ENCODE measurements around the gene COL8A1. TPM values are rescaled to one million over a fixed set of nuclear protein-coding genes. Genes with fewer than 3 reads are reported as not detected.
A peak's percentile ranks its signal among the peaks of the same experiment; 100 is the strongest.
"Not testable (repeated sequence)": the region's sequence is repeated elsewhere in the genome, so short reads cannot be mapped to it uniquely, and the experiment has no call there.

COL8A1 gene
- total RNA-seq, 1 experiment from 2014 or later, result 54.8 TPM

GRCh38 chr3:99711351-99711750 is 73.0 kb downstream of the COL8A1 start:
- no peak overlapping the region for H3K4me3 ChIP-seq
- H3K4me1 ChIP-seq (replicated peaks), result no peaks in the 10 kb centered on the region
- H3K27me3 ChIP-seq (replicated peaks), result no peaks in the 10 kb centered on the region
- H3K9me3 ChIP-seq (replicated peaks), result no peaks in the 10 kb centered on the region
- H3K36me3 ChIP-seq, result peaks cover 7% of the 10 kb centered on the region
- DNase-seq (ENCODE audit: low read depth in 1 of 2, low spot score in 2 of 2), result no peak
- H3K27ac ChIP-seq, result no peak overlapping the region

- Histone ChIP-seq H3K9me3 (replicated peaks) (no peaks in the 10 kb centered on the region), H3K27me3 (replicated peaks) (no peaks in the 10 kb centered on the region), H3K4me1 (replicated peaks) (no peaks in the 10 kb centered on the region), H3K36me3 (peaks cover 3% of the 10 kb centered on the region), H3K27ac (no peak overlapping the region), H3K4me3 (no peak overlapping the region)
- no peak for DNase-seq (ENCODE audit: low read depth in 1 of 2, low spot score in 2 of 2)
Measured at GRCh38 chr3:99712291-99712954, 74.0 kb downstream of the COL8A1 start.

GRCh38 chr3:99713440-99713839 is 75.0 kb downstream of the COL8A1 start:
- Histone ChIP-seq H3K4me3 (no peak overlapping the region), H3K27me3 (replicated peaks) (no peaks in the 10 kb centered on the region), H3K9me3 (replicated peaks) (no peaks in the 10 kb centered on the region), H3K27ac (no peak overlapping the region), H3K4me1 (replicated peaks) (no peaks in the 10 kb centered on the region), H3K36me3 (no peaks in the 10 kb centered on the region)
- DNase-seq (ENCODE audit: low read depth in 1 of 2, low spot score in 2 of 2), result no peak

GRCh38 chr3:99714146-99714545 is 75.8 kb downstream of the COL8A1 start:
- Histone ChIP-seq H3K4me1 (replicated peaks) (no peaks in the 10 kb centered on the region), H3K27me3 (replicated peaks) (no peaks in the 10 kb centered on the region), H3K4me3 (no peak overlapping the region), H3K36me3 (no peaks in the 10 kb centered on the region), H3K9me3 (replicated peaks) (no peaks in the 10 kb centered on the region), H3K27ac (no peak overlapping the region)
- DNase-seq (ENCODE audit: low read depth in 1 of 2, low spot score in 2 of 2), result no peak

- Histone ChIP-seq H3K36me3 (no peaks in the 10 kb centered on the region), H3K27me3 (replicated peaks) (no peaks in the 10 kb centered on the region), H3K4me1 (replicated peaks) (no peaks in the 10 kb centered on the region), H3K4me3 (no peak overlapping the region), H3K27ac (no peak overlapping the region), H3K9me3 (replicated peaks) (no peaks in the 10 kb centered on the region)
- no peak for DNase-seq (ENCODE audit: low read depth in 1 of 2, low spot score in 2 of 2)
Measured at GRCh38 chr3:99714575-99714974, 76.2 kb downstream of the COL8A1 start.

GRCh38 chr3:99716463-99716995 is 78.1 kb downstream of the COL8A1 start:
- no peaks in the 10 kb centered on the region for H3K9me3 ChIP-seq (replicated peaks)
- no peaks in the 10 kb centered on the region for H3K27me3 ChIP-seq (replicated peaks)
- no peak overlapping the region for H3K4me3 ChIP-seq
- no peaks in the 10 kb centered on the region; the same call in 1 of the 2 replicates for H3K4me1 ChIP-seq (replicated peaks)
- no peak overlapping the region for H3K27ac ChIP-seq
- no peak for DNase-seq (ENCODE audit: low read depth in 1 of 2, low spot score in 2 of 2)
- no peaks in the 10 kb centered on the region for H3K36me3 ChIP-seq

GRCh38 chr3:99720985-99721632 is 82.7 kb downstream of the COL8A1 start:
- no peaks in the 10 kb centered on the region; the same call in 1 of the 2 replicates for H3K4me1 ChIP-seq (replicated peaks)
- no peaks in the 10 kb centered on the region for H3K36me3 ChIP-seq
- H3K27ac ChIP-seq, result no peak overlapping the region
- H3K4me3 ChIP-seq, result no peak overlapping the region
- no peak for DNase-seq (ENCODE audit: low read depth in 1 of 2, low spot score in 2 of 2)
- no peaks in the 10 kb centered on the region for H3K27me3 ChIP-seq (replicated peaks)
- no peaks in the 10 kb centered on the region for H3K9me3 ChIP-seq (replicated peaks)

- Histone ChIP-seq H3K27me3 (replicated peaks) (no peaks in the 10 kb centered on the region), H3K27ac (no peak overlapping the region)
- DNase-seq (ENCODE audit: low read depth in 1 of 2, low spot score in 2 of 2), result no peak
Measured at GRCh38 chr3:99721633-99722007, 83.2 kb downstream of the COL8A1 start.

GRCh38 chr3:99724276-99724675 is 85.9 kb downstream of the COL8A1 start:
- Histone ChIP-seq H3K4me1 (replicated peaks) (no peaks in the 10 kb centered on the region; the same call in 1 of the 2 replicates), H3K27ac (no peak overlapping the region), H3K27me3 (replicated peaks) (no peaks in the 10 kb centered on the region), H3K4me3 (no peak overlapping the region), H3K9me3 (replicated peaks) (no peaks in the 10 kb centered on the region), H3K36me3 (no peaks in the 10 kb centered on the region)
- no peak for DNase-seq (ENCODE audit: low read depth in 1 of 2, low spot score in 2 of 2)

More at GRCh38 chr3:99721633-99722007, 83.2 kb downstream of the COL8A1 start:
- Histone ChIP-seq H3K36me3 (no peaks in the 10 kb centered on the region), H3K9me3 (replicated peaks) (no peaks in the 10 kb centered on the region), H3K4me1 (replicated peaks) (no peaks in the 10 kb centered on the region; the same call in 1 of the 2 replicates), H3K4me3 (no peak overlapping the region)

- peaks cover 7% of the 10 kb centered on the region; the same call in 1 of the 2 replicates for H3K36me3 ChIP-seq
- no peak overlapping the region for H3K4me3 ChIP-seq
- peak in 1 of 2 experiments; percentile 13 for DNase-seq (ENCODE audit: low read depth in 1 of 2, low spot score in 2 of 2)
- H3K9me3 ChIP-seq (replicated peaks), result no peaks in the 10 kb centered on the region
- H3K27ac ChIP-seq, result no peak overlapping the region
- peaks cover 3% of the 10 kb centered on the region; the same call in 1 of the 2 replicates for H3K4me1 ChIP-seq (replicated peaks)
- H3K27me3 ChIP-seq (replicated peaks), result no peaks in the 10 kb centered on the region
Measured at GRCh38 chr3:99730870-99731269, 92.5 kb downstream of the COL8A1 start.

GRCh38 chr3:99731499-99731898 is 93.1 kb downstream of the COL8A1 start:
- Histone ChIP-seq H3K4me3 (no peak overlapping the region), H3K9me3 (replicated peaks) (no peaks in the 10 kb centered on the region), H3K36me3 (peaks cover 7% of the 10 kb centered on the region; the same call in 1 of the 2 replicates), H3K4me1 (replicated peaks) (peaks cover 3% of the 10 kb centered on the region; the same call in 1 of the 2 replicates), H3K27me3 (replicated peaks) (no peaks in the 10 kb centered on the region), H3K27ac (no peak overlapping the region)
- DNase-seq (ENCODE audit: low read depth in 1 of 2, low spot score in 2 of 2), result no peak

GRCh38 chr3:99740371-99740770 is 102.0 kb downstream of the COL8A1 start:
- not testable (repeated sequence) for DNase-seq (ENCODE audit: low read depth in 1 of 2, low spot score in 2 of 2); H3K27ac ChIP-seq; H3K36me3 ChIP-seq; H3K9me3 ChIP-seq (replicated peaks); H3K4me3 ChIP-seq; H3K27me3 ChIP-seq (replicated peaks); H3K4me1 ChIP-seq (replicated peaks)

- Histone ChIP-seq H3K27ac (no peak overlapping the region), H3K4me1 (replicated peaks) (no peaks in the 10 kb centered on the region), H3K27me3 (replicated peaks) (no peaks in the 10 kb centered on the region), H3K9me3 (replicated peaks) (no peaks in the 10 kb centered on the region), H3K36me3 (peaks cover 6% of the 10 kb centered on the region), H3K4me3 (no peak overlapping the region)
- no peak for DNase-seq (ENCODE audit: low read depth in 1 of 2, low spot score in 2 of 2)
Measured at GRCh38 chr3:99741588-99741987, 103.2 kb downstream of the COL8A1 start.

GRCh38 chr3:99747915-99748314 is 109.5 kb downstream of the COL8A1 start:
- H3K27me3 ChIP-seq (replicated peaks), result no peaks in the 10 kb centered on the region
- no peak overlapping the region for H3K4me3 ChIP-seq
- H3K4me1 ChIP-seq (replicated peaks), result peaks cover 17% of the 10 kb centered on the region
- 0 out of 2 replicates have a peak overlapping the region, but pooled peaks have one; percentile 6 for H3K27ac ChIP-seq
- DNase-seq (ENCODE audit: low read depth in 1 of 2, low spot score in 2 of 2), result no peak
- H3K36me3 ChIP-seq, result peaks cover 6% of the 10 kb centered on the region
- H3K9me3 ChIP-seq (replicated peaks), result no peaks in the 10 kb centered on the region

All from SJSA1 (cell line).